ENCODE results near the gene CIDEB.

CIDEB gene

GRCh38 chr14:24308342-24309124, 756 bp upstream of the CIDEB start:
- H3K9me3 ChIP-seq (ENCODE audit: control insufficient read depth, insufficient read depth, low read length), result no peaks in the 10 kb centered on the region
- no peaks in the 10 kb centered on the region for H3K4me1 ChIP-seq (ENCODE audit: control insufficient read depth, insufficient read depth, low read length)
- H3K4me3 ChIP-seq (ENCODE audit: low read depth, low read length), result no peak overlapping the region
- H3K9ac ChIP-seq (ENCODE audit: low read depth, low read length), result no peak overlapping the region
- no peaks in the 10 kb centered on the region for H3K27me3 ChIP-seq (ENCODE audit: control insufficient read depth, insufficient read depth, low read length)
- H3K36me3 ChIP-seq (ENCODE audit: control insufficient read depth, insufficient read depth, low read length), result peaks cover 32% of the 10 kb centered on the region

GRCh38 chr14:24307156-24307574, 612 bp downstream of the CIDEB start:
- Histone ChIP-seq H3K9ac (ENCODE audit: low read depth, low read length) (no peak overlapping the region), H3K27me3 (ENCODE audit: control insufficient read depth, insufficient read depth, low read length) (no peaks in the 10 kb centered on the region), H3K4me3 (ENCODE audit: low read depth, low read length) (no peak overlapping the region), H3K36me3 (ENCODE audit: control insufficient read depth, insufficient read depth, low read length) (peaks cover 44% of the 10 kb centered on the region), H3K9me3 (ENCODE audit: control insufficient read depth, insufficient read depth, low read length) (no peaks in the 10 kb centered on the region), H3K4me1 (ENCODE audit: control insufficient read depth, insufficient read depth, low read length) (no peaks in the 10 kb centered on the region)

DNA sequence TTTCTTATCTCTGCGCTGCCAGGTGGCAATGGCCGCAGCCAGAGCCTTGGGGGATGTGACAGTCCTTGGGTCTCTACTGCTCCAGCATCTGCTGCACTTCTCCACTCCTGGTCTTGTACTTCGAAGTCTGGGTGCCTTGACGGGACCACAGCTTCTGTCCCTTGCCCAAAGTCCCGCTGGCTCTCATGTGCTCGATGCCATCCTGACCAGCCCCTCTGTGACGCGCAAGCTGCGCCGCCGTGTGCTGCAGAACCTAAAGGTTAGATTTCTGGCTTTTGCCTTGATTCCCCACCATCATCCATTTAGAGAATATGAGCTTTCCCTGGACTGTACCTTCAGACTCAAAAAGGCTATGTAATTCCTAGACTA, 3.8 kb downstream of the CIDEB start:
- H3K9ac ChIP-seq (ENCODE audit: low read depth, low read length), result no peak overlapping the region
- no peaks in the 10 kb centered on the region for H3K9me3 ChIP-seq (ENCODE audit: control insufficient read depth, insufficient read depth, low read length)
- no peak overlapping the region for H3K4me3 ChIP-seq (ENCODE audit: low read depth, low read length)
- no peaks in the 10 kb centered on the region for H3K27me3 ChIP-seq (ENCODE audit: control insufficient read depth, insufficient read depth, low read length)
- H3K36me3 ChIP-seq (ENCODE audit: control insufficient read depth, insufficient read depth, low read length), result peaks cover 43% of the 10 kb centered on the region
- no peaks in the 10 kb centered on the region for H3K4me1 ChIP-seq (ENCODE audit: control insufficient read depth, insufficient read depth, low read length)

DNA sequence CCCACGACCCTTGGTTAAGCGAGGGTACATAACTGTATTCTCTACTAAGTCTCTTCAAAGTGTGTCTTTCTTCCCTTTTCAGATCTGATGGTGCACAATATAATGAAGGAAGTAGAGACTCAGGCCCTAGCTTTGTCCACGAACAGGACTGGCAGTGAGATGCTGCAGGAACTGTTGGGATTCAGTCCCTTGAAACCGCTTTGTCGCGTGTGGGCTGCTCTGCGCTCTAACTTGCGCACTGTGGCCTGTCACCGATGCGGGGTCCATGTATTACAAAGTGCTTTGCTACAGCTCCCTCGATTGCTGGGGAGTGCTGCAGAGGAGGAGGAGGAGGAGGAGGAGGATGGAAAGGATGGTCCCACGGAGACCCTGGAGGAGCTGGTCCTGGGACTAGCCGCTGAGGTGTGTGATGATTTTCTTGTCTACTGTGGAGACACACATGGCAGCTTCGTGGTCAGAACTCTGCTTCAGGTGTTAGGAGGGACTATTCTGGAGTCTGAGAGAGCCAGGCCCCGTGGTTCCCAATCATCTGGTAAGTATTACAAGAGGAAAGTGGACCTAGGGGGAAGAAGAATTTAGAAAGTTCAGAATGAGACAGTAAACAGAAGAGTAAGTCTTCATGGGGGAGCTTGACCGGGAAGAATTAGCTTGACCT, 7.3 kb downstream of the CIDEB start:
- Histone ChIP-seq H3K9me3 (ENCODE audit: control insufficient read depth, insufficient read depth, low read length) (no peaks in the 10 kb centered on the region), H3K4me1 (ENCODE audit: control insufficient read depth, insufficient read depth, low read length) (no peaks in the 10 kb centered on the region), H3K4me3 (ENCODE audit: low read depth, low read length) (peak overlapping the region; percentile 96), H3K9ac (ENCODE audit: low read depth, low read length) (peak overlapping the region; percentile 61), H3K27me3 (ENCODE audit: control insufficient read depth, insufficient read depth, low read length) (no peaks in the 10 kb centered on the region), H3K36me3 (ENCODE audit: control insufficient read depth, insufficient read depth, low read length) (peaks cover 36% of the 10 kb centered on the region)

DNA sequence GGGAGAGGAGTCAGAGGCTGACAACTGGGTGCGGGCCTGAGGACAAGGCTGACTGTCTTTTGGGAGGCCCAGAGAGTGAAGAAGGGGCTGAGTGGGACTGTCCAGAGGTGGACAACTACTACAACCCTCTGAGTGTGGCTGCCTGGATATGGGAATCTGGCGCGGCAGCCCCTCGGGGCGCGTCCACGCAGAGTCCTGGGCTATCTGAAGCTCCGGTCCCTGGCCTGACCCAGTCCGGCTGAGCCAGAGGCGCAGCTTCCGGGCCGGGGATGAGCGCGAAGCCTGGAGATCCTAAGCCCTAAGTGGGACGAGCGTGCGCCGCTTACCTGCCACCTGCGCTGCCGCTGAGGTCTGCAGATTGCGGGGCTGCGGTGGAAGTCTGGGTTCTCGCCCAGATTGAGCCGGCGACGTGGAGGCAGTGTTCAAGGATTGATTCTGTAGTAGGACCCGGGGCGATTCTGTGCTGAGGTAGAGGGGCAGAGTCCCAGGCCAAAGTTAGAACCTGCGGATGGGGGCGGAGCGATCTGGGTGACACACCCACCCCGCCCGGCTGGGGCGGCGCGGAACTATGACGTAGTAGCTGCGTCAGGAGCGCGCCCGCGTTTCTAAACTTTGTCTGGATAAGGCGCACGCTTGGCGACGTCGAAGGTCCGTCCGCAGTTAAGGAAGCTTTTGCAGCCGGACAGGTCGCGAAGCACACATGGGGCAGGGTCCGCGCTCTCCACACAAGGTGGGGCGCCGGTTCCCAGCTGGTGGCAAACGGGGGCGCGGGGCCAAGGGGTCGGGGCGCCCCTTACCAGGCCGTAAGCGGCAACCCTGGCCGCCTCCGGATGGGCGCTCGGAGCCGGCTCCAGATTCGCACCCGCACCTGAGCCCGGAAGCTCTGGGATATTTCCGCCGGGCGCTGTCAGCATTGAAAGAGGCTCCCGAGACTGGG, 8.3 kb downstream of the CIDEB start, which contains the start of the genes DHRS1 and NOP9:
Gene DHRS1, minus strand, starts transcription at position 526 of the 937 bp plus-strand sequence. CDS start 674 bp downstream, outside the sequence.
Gene NOP9, plus strand, starts transcription at position 596 of the 937 bp plus-strand sequence. Its CDS starts 105 bp downstream, at position 701.
- H3K4me1 ChIP-seq (ENCODE audit: control insufficient read depth, insufficient read depth, low read length), result no peaks in the 10 kb centered on the region
- no peaks in the 10 kb centered on the region for H3K9me3 ChIP-seq (ENCODE audit: control insufficient read depth, insufficient read depth, low read length)
- peaks cover 29% of the 10 kb centered on the region for H3K36me3 ChIP-seq (ENCODE audit: control insufficient read depth, insufficient read depth, low read length)
- H3K27me3 ChIP-seq (ENCODE audit: control insufficient read depth, insufficient read depth, low read length), result no peaks in the 10 kb centered on the region
- H3K9ac ChIP-seq (ENCODE audit: low read depth, low read length), result peak within 1 kb of the TSS; percentile 82
- H3K4me3 ChIP-seq (ENCODE audit: low read depth, low read length), result peak within 1 kb of the TSS; percentile 96

GRCh38 chr14:24298892-24299254, 8.9 kb downstream of the CIDEB start:
- peaks cover 22% of the 10 kb centered on the region for H3K36me3 ChIP-seq (ENCODE audit: control insufficient read depth, insufficient read depth, low read length)
- H3K9me3 ChIP-seq (ENCODE audit: control insufficient read depth, insufficient read depth, low read length), result no peaks in the 10 kb centered on the region
- H3K27me3 ChIP-seq (ENCODE audit: control insufficient read depth, insufficient read depth, low read length), result no peaks in the 10 kb centered on the region
- peak overlapping the region; percentile 82 for H3K9ac ChIP-seq (ENCODE audit: low read depth, low read length)
- no peaks in the 10 kb centered on the region for H3K4me1 ChIP-seq (ENCODE audit: control insufficient read depth, insufficient read depth, low read length)
- H3K4me3 ChIP-seq (ENCODE audit: low read depth, low read length), result peak overlapping the region; percentile 96

DNA sequence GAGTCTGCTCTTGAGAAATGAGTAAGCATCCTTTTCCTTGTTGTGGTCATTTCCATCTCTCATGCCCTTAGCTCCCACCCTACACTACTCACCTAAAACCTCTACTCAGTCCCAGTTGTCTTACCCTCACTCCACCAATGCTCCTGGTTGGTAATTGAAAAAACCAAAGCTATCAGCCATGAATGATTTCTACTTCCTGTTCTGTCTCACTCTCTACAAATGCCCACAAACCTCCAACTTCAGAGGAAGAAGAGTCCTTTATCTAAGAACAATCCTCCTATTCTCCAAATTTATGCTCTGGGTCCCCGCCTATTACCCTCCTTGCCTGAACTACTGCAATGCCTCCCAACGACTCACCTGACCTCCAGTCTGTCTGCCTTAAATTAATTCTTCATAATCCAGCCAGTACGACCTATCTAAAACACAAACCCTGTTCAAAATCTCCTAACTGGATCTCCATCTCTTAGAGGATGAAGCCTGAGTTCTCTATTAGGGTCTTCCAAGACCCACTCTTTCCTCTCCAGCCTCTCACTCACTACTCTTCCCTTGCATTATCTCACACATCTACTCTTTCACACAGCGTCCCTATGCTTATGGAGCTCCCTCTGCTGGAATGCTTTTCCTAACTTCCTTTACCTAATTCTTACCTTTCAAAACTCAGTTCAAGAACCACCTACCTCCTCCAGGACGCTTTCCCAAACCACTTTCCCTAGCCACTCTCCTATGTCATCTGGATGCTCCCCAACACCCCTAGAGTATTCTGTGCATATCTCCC, 10.4 kb downstream of the CIDEB start:
- Histone ChIP-seq H3K9me3 (ENCODE audit: control insufficient read depth, insufficient read depth, low read length) (no peaks in the 10 kb centered on the region), H3K36me3 (ENCODE audit: control insufficient read depth, insufficient read depth, low read length) (peaks cover 12% of the 10 kb centered on the region), H3K9ac (ENCODE audit: low read depth, low read length) (no peak overlapping the region), H3K4me1 (ENCODE audit: control insufficient read depth, insufficient read depth, low read length) (no peaks in the 10 kb centered on the region), H3K4me3 (ENCODE audit: low read depth, low read length) (no peak overlapping the region), H3K27me3 (ENCODE audit: control insufficient read depth, insufficient read depth, low read length) (no peaks in the 10 kb centered on the region)

GRCh38 chr14:24296341-24297157, 11.2 kb downstream of the CIDEB start:
- H3K4me3 ChIP-seq (ENCODE audit: low read depth, low read length), result no peak overlapping the region
- H3K36me3 ChIP-seq (ENCODE audit: control insufficient read depth, insufficient read depth, low read length), result peaks cover 11% of the 10 kb centered on the region
- no peaks in the 10 kb centered on the region for H3K9me3 ChIP-seq (ENCODE audit: control insufficient read depth, insufficient read depth, low read length)
- no peaks in the 10 kb centered on the region for H3K4me1 ChIP-seq (ENCODE audit: control insufficient read depth, insufficient read depth, low read length)
- H3K27me3 ChIP-seq (ENCODE audit: control insufficient read depth, insufficient read depth, low read length), result no peaks in the 10 kb centered on the region
- H3K9ac ChIP-seq (ENCODE audit: low read depth, low read length), result no peak overlapping the region

GRCh38 chr14:24293525-24293924, 14.3 kb downstream of the CIDEB start:
- peaks cover 18% of the 10 kb centered on the region for H3K36me3 ChIP-seq (ENCODE audit: control insufficient read depth, insufficient read depth, low read length)
- H3K4me1 ChIP-seq (ENCODE audit: control insufficient read depth, insufficient read depth, low read length), result no peaks in the 10 kb centered on the region
- no peaks in the 10 kb centered on the region for H3K27me3 ChIP-seq (ENCODE audit: control insufficient read depth, insufficient read depth, low read length)
- no peak overlapping the region for H3K4me3 ChIP-seq (ENCODE audit: low read depth, low read length)
- H3K9ac ChIP-seq (ENCODE audit: low read depth, low read length), result no peak overlapping the region
- no peaks in the 10 kb centered on the region for H3K9me3 ChIP-seq (ENCODE audit: control insufficient read depth, insufficient read depth, low read length)

GRCh38 chr14:24292118-24292807, 15.5 kb downstream of the CIDEB start:
- H3K9me3 ChIP-seq (ENCODE audit: control insufficient read depth, insufficient read depth, low read length), result no peaks in the 10 kb centered on the region
- no peak overlapping the region for H3K9ac ChIP-seq (ENCODE audit: low read depth, low read length)
- H3K4me1 ChIP-seq (ENCODE audit: control insufficient read depth, insufficient read depth, low read length), result no peaks in the 10 kb centered on the region
- peaks cover 18% of the 10 kb centered on the region for H3K36me3 ChIP-seq (ENCODE audit: control insufficient read depth, insufficient read depth, low read length)
- H3K27me3 ChIP-seq (ENCODE audit: control insufficient read depth, insufficient read depth, low read length), result no peaks in the 10 kb centered on the region
- no peak overlapping the region for H3K4me3 ChIP-seq (ENCODE audit: low read depth, low read length)

Measured in iPS-15b (cell line).